Muscle of back (tissue), 11 donors: ENCODE measurements around the gene OTUD3. TPM values are rescaled to one million over a fixed set of nuclear protein-coding genes. Genes with fewer than 3 reads are reported as not detected.
"Not testable (repeated sequence)": the region's sequence is repeated elsewhere in the genome, so short reads cannot be mapped to it uniquely, and the experiment has no call there.

ENCODE experiments used
- DNase-seq, 3 donors: peaks; one replicate each; pipeline versions ENCODE4 v3.0.0 to v3.0.0-alpha.2; 2013
- polyA plus RNA-seq, 10 donors: library from polyadenylated mRNA; unstranded; fragments of 120-200 nt; gene quantifications; one replicate each; pipeline ENCODE4 v1.2.1, GENCODE V29; 2013; ENCODE audit not compliant: insufficient read length in 10 of 10

Gene OTUD3
- polyA plus RNA-seq, 10 donors, result 4.9 to 13.1 (median 6.7) TPM

- DNase-seq, result no peak
Measured at GRCh38 chr1:19910650-19911049, 28.5 kb downstream of the OTUD3 start.

GRCh38 chr1:19918057-19918456 is 35.9 kb downstream of the OTUD3 start:
- DNase-seq, result peak; percentile 79 to 87 (median 84)

GRCh38 chr1:19920132-19920710 is 38.0 kb downstream of the OTUD3 start:
- DNase-seq, result no peak

- DNase-seq, result no peak
Measured at GRCh38 chr1:19921310-19921709, 39.1 kb downstream of the OTUD3 start.

DNA sequence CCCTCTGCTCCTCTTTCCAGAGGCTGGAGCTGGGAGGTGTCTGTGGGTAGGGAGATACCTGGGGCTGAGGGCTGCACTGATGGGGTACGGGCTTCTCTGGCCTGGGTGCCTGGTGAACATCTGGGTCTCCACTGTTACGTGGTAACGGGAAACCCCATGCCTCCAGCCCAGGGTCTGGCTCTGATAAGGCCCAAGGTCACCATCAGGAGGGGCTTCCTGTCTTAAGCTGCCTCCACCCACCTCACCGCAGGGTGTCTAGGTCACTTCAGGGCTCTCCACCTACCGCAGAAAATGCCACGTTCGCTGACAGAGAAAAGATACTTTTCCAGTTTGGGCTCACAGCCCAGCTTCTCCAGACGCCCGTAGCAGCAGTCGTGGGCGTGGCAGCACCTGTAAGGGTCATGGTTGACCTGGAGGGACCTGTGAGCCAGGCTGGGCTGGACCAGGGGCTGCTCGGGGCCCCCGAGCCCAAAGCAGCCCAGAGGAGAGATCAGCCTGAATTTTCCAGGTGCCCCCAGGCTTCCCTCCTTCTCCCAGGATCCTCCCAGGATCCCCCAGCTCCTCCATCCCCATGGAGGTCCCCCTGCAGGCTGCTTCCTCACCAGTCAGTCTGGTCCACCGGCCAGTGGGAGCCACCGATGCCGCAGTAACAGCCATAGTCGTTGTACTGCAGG is 40.0 kb downstream of the OTUD3 start:
- DNase-seq, result no peak

DNA sequence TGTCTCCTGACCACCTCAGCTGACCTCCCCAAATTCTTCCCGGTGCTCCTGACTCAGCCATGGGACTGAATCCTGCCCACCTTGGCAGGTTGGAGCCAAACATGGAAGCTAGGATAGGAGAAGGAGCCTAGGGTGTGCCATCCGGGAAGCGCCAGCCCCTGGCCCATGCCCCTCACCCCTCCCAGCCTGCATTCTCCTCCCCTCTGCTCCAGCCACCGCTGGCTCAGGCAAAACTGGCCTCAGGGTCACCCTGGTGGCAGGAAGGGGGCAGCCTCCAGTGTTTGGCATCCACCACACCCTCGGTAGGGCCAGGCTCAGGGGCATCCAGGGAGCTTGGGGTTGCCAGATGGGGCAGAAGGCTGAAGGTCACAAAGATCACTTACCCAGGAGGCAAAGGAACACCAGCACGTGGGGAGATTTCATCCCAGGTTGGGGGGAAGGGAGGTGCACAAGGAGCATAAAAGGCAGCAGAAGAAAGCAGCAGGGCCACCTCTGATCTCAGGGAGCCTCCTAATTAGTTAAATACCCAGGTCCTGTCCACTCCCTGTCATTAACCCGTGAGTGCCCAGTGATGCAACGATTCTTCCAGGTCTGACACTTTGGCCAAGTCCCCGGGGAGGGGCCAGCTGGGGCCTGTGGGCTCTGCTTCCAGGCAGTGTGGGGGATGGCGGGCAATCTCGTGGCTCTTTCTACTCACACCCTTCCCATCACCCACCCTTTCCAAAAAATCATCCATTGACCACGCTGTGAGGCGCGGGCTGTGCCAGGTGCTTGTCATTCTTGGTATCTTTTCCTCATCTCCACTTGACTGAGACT is 41.1 kb downstream of the OTUD3 start, which contains the start of gene PLA2G2E:
Gene PLA2G2E, minus strand, starts transcription at position 481 of the 816 bp plus-strand sequence. Its CDS starts 58 bp downstream, at position 423.
- no peak for DNase-seq

DNA sequence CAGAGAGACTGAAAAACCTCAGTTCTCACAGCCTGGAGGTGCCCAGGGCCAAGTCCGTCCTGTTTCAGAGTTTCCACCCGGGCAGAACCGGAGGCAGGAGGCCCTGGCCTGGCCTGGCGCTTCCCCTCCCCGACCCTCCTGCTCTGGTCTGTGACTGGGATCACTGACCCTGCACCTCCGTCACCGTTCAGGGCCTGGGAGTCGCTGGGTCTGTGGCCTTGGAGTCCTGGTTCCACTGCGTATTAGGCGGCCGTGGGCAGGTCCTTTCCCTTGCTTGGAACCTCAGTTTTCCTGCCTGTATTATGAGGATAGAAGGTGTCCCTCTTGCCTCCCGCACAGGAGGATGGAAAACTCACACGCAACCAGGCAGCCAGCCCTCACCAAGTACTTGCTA is 41.8 kb downstream of the OTUD3 start:
- no peak for DNase-seq

DNA sequence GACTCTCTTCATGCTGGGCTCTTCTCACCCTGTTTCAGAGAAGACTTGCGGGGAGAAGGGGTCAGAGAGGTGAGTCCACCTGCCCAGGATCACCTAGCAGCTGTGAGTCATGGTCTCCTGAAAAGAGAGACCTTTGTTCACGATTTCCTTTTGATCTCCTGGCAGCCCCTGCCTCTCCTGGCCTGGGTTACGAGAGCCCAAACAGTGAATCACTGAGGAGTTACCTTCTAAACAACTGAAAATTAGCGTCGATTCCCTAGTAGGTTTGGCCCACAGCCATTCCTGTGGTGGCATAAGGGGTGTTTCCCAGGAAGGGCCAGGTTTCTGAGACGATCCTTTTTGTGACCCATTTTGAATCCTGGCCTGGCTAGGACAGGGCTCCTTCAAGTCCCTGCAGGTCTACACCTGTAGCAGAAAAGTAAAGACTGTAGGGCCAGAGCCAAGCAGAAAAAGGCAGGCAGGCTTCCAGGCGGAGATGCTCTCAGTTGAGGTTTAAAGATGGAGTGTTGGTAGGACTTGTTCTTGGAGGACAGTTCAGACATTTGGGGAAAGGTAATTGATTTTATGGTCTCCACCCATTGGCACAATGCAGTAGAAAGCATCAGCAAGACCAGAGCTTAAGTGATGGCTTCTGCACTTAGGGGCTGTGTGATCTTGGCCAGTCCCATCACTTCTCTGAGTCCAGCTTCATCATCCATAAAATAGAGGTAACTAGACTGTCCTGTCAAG is 43.3 kb downstream of the OTUD3 start:
- no peak for DNase-seq

DNA sequence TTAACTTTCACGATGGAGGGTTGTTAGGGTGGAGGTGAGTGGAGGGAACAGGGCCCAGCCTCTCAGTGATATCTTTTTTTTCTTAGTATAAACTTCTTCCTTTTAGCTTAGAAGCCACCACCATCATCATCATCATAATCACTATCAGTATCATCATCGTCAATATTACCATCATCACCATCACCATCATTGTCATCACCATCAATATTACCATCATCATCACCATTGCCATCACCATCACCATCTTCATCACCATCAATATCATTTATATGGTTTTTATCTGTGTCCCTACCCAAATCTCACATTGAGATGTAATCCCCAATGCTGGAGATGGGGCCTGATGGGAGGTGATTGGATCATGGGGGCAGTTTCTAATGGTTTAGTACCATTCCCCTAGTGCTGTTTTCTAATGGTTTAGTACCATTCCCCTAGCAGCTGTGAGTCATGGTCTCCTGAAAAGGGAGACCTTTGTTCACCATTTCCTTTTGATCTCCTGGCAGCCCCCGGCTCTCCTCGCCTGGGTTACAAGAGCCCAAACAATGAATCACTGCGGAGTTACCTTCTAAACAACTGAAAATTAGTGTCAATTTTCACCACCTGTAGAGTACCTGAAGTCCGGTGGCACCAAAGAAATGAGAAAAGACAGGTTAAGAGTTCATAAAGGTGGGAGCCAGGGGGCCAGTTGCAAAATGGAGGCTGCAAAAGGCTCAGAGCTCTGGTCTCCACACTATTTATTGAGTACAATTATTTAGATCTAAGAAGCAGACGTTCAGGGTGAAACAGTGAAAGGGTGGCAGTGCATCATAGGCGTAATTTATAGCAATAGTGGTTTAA is 44.3 kb downstream of the OTUD3 start:
- DNase-seq, result no peak

GRCh38 chr1:19927130-19927421 is 44.9 kb downstream of the OTUD3 start:
- not testable (repeated sequence) for DNase-seq

DNA sequence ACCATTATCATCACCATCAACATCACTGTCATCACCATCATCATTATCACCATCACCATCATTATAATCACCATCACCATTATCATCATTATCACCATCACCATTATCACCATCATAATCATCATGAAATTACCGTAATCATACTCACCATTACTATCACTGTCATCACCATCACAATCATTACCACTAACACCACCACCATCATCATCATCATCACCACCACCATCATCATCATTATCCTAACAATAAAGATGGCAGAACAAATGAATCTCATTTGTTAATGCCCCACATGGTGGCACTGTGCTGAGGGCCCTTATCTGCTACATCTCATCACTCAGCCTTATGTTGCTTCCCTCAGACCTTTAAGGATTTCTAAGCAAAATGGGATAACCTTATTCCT is 50.7 kb downstream of the OTUD3 start:
- no peak for DNase-seq

GRCh38 chr1:19934336-19934735 is 52.1 kb downstream of the OTUD3 start:
- no peak for DNase-seq

DNA sequence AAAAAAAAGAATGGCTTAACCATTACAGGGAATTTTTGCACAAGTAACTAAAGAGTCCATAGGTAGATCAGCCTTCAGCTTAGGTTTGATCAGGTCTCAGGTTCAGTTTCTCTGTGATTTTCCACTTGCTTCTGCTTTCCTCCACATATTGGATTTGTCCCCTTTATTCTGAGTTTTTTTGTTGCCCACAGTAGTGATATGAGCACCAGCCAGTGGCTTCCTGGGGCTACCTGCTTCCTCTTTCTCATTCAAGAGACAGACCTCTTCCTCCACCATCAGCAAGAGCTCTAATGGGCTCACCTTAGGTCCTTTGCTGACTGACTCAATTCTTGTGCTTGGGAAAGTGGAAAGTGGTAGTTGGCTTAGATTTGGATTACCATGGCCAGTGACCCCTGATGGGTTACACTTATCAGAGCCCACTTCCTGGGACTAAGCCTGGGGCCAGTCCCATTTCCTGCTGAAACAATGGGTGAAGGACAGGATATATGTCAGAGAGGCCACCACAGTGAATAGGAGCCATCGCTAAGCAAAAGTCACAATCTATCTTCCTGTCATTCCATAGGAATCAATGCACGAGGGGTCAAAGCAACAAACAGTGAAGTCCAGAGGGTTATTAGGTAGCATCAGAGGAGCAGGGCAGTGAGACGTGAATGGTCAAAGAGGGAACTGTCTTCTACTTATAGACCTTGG is 54.0 kb downstream of the OTUD3 start:
- DNase-seq, result no peak

DNA sequence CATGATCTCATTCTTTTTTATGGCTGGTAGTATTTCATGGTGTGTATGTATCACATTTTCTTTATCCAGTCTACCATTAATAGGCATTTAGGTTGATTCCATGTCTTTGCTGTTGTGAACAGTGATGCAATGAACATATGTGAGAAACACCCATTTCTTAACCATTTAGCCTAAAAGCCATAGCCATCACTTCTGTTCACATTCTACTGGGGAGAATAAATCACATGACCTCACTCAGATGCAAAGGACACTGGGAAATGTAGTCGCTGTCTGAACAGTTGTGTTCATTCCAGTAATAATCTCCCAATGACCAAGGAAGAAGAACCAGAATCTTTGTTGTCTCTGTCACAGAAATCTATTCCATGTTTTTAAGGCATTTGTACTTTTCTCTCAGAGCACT is 56.3 kb downstream of the OTUD3 start:
- DNase-seq, result no peak

GRCh38 chr1:19940486-19941205 is 58.5 kb downstream of the OTUD3 start:
- DNase-seq, result no peak

GRCh38 chr1:19941206-19941568 is 59.0 kb downstream of the OTUD3 start:
- DNase-seq, result no peak

GRCh38 chr1:19942088-19942487 is 59.9 kb downstream of the OTUD3 start:
- no peak for DNase-seq

- no peak for DNase-seq
Measured at GRCh38 chr1:19942657-19943056, 60.5 kb downstream of the OTUD3 start.

- no peak for DNase-seq
Measured at GRCh38 chr1:19945914-19946313, 63.7 kb downstream of the OTUD3 start.

DNA sequence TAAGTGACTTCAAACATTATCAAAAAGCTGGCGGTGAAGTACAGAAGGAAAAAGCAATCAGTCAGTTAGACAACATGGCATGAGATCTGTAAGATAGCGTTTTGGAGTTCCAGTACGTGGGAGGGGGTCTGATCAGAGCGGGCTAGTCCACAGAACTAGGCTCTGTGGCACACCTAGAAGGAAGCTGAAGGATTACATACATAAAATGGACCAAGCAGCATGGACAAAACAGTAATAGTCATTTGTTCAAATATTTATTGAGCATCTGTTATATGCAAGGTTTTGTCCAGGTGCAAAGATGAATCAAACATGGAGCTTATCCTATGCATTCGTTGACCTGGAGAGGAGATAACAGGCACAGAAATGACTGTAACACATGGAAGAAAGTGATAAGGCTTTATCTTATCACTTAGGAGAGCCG is 64.1 kb downstream of the OTUD3 start:
- no peak for DNase-seq
